Stimulated activated CD4-positive, alpha-beta T cell treated with anti-CD3 and anti-CD28 coated beads, Interleukin-4, amount 100 ng/mL, for 4 hours (primary cell): Measurements from ENCODE around the gene RNU1-3.
"Not testable (repeated sequence)": the region's sequence is repeated elsewhere in the genome, so short reads cannot be mapped to it uniquely, and the experiment has no call there.

Experiments used
- DNase-seq, 2 experiments: peaks; one replicate each; pipeline ENCODE4 v3.0.0-alpha.2; 2020

RNU1-3 gene

DNA sequence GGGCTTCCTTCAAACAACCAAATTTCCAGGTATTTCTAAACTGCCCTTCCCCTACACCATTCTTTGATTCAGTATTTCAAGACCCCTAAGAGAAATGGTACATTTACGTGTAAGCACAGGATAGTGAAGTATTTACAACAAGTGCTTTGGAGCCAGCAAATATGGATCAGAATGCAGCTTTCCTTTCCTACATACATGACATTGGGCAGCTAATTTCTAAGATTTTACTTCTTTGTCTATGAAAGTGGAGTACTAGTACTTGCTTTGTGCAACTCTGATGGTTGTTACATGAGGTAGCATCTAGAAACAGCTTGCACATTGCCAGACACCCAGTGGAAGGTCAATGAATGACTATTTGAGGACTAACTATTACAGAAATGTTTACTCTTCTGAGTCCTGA, 15.2 kb downstream of the RNU1-3 start:
- not testable (repeated sequence) for DNase-seq

GRCh38 chr1:16649960-16650359, 16.8 kb downstream of the RNU1-3 start:
- not testable (repeated sequence) for DNase-seq

- DNase-seq: not testable (repeated sequence)
These were observed 17.4 kb downstream of the RNU1-3 start for GRCh38 chr1:16649390-16649789.

- not testable (repeated sequence) for DNase-seq
These were observed 18.0 kb downstream of the RNU1-3 start for GRCh38 chr1:16648756-16649155.

DNA sequence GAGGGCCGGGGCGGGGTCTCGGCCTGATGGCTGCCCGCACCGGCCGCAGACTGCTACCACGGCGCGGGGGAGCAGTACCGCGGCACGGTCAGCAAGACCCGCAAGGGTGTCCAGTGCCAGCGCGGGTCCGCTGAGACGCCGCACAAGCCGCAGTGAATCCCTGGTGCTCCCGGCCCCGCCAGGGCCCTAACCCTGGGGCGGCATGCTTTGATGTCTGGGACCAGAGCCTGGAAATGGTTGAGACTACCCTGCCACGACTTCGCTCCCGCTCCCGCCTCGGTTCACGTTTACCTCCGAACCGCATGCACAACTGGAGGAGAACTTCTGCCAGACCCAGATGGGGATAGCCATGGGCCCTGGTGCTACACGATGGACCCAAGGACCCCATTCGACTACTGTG, 18.5 kb downstream of the RNU1-3 start:
- not testable (repeated sequence) for DNase-seq

- DNase-seq: peak; percentile 42 to 52
These were observed 19.3 kb downstream of the RNU1-3 start for GRCh38 chr1:16647179-16648176.

- not testable (repeated sequence) for DNase-seq
These were observed 20.0 kb downstream of the RNU1-3 start for GRCh38 chr1:16646716-16647115.

DNA sequence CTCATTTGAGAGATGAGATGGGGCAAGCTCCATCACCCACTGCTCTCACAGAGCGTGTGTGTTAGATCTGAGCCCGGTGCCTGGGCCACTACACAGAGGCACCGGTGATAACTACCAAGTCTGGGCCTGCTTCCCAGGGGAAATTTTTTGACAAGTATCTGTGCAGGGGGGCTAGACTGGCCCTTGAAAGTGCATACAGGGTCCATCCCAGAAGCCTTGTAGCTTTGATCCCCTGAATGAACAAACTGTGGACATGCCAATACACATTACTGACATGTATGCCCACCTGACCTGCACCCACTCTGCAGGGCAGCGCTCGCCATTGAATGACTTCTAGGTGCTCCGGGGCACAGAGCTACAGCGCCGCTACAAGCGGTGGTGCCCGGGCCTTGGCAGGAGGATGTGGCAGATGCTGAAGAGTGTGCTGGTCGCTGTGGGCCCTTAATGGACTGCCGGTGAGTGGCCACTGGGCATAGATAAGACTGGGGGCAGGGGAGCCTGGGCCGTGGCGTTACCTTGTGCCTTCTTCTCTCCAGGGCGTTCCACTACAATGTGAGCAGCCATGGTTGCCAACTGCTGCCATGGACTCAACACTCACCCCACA, 20.6 kb downstream of the RNU1-3 start:
- DNase-seq: peak in 1 of 2 experiments; percentile 3

GRCh38 chr1:16645271-16646060, 21.3 kb downstream of the RNU1-3 start:
- peak in 1 of 2 experiments; percentile 2 for DNase-seq

- DNase-seq: peak; percentile 97 to 100
These were observed 22.1 kb downstream of the RNU1-3 start for GRCh38 chr1:16644482-16645270.

- no peak for DNase-seq
These were observed 22.6 kb downstream of the RNU1-3 start for GRCh38 chr1:16644193-16644481.

DNA sequence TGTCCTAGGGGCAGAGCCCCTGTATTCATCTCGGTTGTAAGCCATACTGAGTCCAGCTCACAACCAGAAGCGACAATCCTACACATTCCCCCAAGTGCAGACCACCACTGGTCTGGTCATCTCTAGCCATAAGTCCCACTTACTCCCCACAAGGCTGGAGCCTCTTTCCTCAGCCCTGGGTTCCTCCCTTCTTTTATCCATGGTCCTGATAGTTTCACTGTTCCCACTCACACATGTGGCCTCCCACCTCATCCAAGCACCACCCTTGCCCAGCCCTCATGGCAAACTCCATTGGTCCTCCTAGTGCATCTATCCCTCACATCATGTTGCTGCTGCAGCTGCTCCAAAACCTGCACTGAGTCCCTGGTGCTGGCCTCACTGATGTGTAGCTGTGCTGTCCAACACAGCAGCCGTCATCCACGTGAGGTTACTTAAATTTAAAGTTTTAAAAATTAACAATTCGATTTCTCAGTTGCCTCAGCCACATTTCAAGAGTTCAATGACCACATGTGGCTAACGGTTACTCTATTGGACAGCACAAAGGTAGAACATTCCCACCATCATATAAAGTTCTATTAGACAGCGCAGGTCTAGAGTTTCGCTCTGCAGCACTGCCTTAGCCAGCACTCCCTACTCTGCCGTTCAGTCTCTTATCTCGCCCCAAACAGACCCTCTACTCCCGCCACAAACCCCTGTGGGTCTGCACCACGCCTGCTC, 23.1 kb downstream of the RNU1-3 start:
- DNase-seq: peak in 1 of 2 experiments; percentile 2

GRCh38 chr1:16643001-16643411, 23.7 kb downstream of the RNU1-3 start:
- DNase-seq: not testable (repeated sequence)

DNA sequence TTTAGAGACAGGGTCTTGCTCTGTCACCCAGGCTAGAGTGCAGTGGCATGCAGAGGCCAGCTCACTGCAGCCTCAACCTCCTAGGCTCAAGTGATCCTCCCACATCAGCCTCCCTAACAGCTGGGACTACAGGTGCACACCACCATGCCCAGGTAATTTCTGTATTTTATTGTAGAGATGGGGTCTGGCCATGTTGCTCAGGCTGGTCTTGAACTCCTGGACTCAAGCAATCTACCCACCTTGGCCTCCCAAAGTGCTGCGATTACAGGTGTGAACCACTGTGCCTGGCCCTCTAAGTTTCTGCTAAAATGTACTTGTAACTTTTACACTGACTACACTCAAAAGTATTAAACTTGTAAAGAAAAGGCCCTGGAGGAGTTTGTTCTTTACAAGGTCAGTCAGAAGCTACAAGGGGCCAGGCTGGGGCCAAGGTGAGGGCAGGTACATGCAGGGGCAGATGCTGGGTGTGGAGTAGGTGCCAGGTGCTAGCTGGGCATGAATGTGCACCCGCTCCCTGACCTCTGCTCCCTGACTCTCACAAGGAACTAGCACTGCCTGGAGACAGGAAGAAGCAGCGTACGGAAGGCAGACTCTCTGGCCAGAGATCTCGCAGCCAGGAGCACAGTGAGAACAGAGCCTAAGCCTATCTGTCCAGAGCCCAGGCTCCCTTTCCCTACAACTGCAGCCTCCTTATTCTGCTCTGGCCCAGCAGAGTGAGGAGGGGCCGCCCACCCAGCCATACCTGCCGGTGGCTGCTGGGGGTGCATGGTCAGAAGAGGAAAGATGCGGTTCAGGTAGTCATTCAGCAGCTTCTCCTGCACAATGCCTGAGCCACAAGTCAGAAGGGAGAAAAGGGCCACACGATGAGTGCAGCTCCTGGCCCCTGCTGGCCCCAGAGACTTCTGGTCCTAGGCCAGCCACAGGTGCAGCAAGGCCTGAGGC, 24.5 kb downstream of the RNU1-3 start:
- not testable (repeated sequence) for DNase-seq

DNA sequence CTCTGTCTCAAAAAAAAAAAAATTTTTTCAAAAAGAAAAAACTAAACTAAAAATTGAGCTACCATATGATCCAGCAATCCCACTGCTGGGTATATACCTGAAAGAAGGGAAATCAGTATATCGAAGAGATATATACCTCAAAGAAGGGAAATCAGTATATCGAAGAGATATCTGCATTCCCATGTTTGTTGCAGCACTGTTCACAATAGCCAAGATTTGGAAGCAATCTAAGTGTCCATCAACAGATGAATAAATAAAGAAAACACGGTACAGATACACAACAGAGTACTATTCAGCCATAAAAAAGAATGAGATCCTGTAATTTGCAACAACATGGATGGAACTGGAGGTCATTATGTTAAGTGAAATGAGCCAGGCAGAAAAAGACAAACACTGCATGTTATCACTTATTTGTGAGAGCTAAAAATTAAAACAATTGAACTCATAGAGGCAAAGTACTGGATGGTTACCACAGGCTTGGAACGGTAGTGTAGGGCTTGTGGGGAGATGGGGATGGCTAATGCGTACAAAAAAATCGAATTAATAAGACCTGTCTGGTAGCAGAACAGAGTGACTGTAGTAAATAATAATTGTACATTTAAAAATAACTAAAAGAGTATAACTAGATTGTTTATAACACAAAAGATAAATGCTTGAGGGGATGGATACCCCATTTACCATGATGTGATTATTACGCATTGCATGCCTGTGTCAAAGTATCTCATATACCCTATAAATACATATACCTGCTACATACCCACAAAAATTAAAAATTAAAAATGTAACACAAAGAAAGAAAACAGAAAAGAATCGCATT, 25.4 kb downstream of the RNU1-3 start:
- DNase-seq: not testable (repeated sequence)

DNA sequence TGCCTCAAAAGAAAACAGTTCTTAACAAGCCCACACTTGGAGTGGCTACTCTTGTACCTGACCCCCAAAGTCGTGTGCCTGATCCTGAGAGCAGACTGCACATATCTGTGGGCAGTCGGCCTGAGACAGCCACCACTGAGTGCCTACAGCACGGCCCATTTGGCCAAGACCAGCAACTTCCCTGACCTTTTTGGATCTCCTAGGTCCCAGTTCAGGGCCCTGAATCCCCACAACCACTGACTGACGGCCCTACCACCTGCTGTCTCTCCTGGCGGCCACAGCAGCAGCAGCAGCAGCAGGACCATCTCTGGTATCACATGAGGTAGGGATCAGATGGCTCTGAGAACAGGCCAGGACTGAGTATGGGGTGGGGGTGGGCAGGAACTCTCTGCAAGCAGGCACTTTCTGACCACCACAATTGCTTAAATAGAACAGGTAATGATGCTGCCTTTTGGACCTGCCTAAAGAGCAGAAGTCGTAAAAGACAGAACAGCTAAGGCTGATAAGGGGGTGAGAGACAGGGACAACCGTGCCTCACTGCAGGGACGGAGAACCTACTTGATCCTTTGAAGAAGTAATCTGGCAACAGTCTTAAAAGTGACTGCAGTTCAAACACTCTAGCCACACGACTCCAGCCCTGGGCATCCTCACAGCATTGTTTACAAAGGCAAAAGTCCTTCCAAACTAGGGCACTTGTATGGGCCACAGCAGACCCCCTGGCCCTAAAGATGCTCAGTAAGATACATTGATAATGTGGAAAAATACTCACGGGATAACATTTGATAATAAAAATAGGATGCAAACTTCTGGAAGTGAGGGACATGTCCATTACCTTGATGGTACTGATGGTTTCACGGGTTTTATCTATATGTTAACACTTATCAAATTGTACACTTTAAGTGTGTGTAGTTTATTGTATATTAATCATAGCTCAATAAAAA, 27.4 kb downstream of the RNU1-3 start:
- DNase-seq: not testable (repeated sequence)

GRCh38 chr1:16637941-16638778, 28.6 kb downstream of the RNU1-3 start:
- DNase-seq: not testable (repeated sequence)
